NCI-H446 treated with DMSO at 0.1 percent for 48 hours (cell line): ENCODE data around the gene REPIN1.
A peak's percentile ranks its signal among the peaks of the same experiment; 100 is the strongest.

Source experiments
- DNase-seq: peaks from one replicate; lab custom pipeline; 2025; lab: John Stamatoyannopoulos, UW

REPIN1 gene

DNA sequence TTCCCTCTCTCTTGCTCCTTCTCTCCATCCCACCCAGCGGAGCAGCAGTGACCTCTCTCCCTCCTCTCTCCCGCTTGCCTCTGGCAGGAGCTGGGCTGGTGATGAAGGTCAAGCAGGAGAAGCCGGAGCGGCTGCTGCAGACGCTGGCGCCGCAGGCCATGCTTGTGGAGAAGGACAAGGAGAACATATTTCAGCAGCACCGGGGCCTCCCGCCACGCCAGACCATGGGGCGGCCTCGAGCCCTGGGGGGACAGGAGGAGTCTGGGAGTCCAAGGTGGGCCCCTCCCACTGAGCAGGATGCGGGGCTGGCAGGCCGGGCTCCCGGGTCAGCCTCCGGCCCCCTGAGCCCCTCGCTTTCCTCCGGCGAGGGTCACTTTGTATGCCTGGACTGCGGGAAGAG is 27.8 kb downstream of the REPIN1 start:
- no peak for DNase-seq

DNA sequence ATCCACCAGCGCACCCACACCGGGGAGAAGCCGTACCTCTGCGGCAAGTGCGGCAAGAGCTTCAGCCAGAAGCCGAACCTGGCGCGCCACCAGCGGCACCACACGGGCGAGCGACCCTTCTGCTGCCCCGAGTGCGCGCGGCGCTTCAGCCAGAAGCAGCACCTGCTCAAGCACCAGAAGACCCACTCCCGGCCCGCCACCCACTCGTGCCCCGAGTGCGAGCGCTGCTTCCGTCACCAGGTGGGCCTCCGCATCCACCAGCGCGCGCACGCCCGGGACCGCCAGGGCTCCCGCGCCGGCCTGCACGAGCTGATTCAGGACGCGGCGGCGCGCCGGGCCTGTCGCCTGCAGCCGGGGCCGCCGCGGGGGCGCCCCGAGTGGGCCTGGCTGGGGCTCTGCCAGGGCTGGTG is 28.2 kb downstream of the REPIN1 start:
- DNase-seq = no peak

DNA sequence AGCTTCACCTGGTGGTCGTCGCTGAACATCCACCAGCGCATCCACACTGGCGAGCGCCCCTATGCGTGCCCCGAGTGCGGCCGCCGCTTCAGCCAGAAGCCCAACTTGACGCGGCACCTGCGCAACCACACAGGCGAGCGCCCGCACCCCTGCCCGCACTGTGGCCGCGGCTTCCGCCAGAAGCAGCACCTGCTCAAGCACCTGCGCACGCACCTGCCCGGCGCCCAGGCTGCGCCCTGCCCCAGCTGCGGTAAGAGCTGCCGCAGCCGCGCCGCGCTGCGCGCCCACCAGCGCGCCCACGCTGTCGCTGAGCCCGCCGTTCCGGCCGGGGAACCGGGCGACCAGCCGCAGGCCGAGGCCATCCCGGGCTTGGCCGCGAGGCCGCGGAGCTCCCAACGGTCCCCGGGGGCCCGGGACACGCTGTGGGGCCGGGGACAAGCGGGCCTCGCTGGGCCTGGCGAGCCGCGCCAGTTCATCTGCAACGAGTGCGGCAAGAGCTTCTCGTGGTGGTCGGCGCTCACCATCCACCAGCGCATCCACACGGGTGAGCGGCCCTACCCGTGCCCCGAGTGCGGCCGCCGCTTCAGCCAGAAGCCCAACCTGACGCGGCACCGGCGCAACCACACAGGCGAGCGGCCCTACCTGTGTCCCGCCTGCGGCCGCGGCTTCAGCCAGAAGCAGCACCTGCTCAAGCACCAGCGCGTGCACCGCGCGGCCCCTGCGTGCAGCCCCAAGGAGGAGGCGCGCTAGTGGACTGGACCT is 28.9 kb downstream of the REPIN1 start:
- no peak for DNase-seq

DNA sequence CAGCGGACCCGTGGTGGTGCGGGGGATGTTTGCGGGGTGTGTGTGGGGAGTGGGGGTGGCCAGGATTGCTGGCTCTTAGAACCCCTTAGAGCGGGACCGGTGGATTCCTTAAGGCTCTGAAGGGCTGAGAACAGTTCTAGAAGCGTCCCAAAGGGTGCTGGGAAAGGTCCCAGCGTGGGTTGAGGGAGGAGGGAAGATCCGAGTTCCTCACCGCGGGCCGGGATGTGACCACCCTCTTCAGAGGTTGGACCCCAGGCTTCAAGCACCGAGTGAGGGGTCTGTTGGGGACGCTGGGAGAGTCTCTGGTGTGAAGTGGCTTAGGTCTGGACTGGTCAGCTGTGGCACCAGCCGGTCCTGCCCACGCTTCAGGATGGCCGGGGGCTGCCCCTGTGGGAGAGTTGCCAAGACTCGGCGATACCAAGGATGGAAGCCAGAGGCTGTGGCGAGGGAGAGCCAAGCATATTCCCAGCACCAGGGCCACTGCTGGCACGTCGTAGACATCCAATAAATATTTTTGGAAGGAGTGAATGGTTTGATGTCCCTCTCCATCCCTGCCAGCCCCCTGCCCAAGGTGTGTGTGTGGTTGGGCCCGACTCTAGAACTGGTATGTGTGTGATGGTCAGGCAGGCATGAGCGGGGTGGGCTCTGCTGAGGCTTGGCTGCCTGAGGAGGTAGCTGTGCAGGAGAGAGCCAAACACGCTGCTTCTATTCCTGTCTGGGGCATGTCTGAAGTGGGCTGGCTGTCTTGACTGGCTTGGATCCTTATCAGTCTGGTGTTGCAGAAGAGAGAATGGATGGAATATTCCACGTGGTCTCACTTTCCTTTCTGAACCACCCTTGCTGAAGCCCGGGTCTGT is 29.7 kb downstream of the REPIN1 start:
- DNase-seq = no peak

DNA sequence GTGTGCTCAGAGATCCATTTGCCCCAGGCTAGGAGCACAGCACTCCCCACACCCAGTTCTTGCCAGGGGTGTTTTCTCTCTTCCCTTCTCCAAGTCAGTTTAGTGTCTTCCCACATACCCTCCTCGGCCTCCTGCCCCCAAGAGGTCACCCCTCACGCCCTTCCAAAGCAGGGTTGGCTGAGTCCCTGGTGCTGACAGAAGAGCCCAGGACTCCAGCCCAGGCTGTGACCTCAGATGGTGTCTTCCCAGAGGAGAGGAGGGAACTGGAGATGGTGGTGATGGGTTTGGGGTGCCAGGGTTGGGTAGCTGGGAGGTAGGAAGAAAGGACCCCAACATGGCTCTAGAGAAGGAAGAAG is 30.3 kb downstream of the REPIN1 start:
- DNase-seq = no peak

DNA sequence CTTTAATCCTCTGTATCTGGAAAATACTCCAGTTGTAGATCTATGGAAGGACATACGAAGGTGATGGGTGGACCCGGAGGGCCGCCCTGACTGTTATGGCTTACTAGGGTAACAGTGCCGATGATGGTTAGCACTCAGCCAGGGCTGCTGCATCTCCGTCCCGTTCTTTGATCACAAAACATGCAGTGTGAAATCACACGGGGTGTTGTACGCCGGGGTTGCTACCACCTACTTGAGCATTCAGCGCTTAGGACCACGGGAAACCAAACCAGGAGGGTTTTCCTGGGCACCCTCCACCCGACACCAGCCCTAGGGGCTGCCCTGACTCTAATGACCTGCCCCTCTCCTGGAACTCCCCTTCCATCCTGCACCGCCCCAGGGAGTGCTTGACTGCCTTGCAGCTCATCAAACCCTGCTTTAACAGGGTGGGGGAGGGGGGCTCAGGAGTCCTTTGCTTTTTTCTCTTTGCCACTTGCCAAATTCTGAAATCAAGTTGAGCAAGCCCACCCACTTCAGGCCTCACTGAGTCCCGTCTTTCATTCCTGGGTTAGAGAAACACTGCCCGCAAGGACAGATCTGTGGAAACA is 30.9 kb downstream of the REPIN1 start:
- no peak for DNase-seq

DNA sequence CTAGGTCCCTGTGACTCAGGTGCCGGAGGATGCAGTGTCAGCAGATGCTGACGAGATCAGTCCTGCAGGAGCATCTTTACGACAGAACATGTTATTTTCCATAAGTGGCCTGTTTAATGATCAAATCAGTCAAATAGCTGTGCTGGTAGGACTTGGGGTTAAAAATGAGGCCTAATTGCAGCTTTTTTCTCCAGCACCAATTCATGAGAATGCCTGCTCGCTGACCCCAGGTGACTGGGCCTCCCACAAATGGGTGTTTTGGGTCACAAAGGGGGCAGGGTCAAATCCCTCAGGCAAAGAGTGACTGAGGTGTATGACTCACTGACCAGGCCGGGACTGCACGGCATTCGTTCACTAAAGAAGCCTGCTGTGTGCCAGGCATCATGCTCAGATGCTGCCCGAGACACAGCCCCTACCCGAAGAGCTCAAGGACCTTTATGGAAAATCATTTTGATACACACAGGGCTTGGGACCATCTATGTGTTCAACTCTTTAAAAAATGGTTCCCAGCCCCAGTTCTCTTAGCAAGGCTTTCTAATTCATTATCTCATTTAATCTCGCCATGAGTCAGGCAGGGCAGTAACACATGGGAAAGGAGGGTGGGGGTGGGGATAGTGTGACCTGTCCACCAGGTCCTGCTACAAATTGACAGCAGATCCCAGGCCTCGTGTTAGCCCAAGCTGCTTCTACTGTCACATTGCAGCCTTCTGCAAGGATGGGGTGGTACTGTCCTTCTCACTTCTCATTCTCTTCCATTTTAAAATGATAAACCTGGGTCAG is 31.6 kb downstream of the REPIN1 start:
- DNase-seq = no peak

DNA sequence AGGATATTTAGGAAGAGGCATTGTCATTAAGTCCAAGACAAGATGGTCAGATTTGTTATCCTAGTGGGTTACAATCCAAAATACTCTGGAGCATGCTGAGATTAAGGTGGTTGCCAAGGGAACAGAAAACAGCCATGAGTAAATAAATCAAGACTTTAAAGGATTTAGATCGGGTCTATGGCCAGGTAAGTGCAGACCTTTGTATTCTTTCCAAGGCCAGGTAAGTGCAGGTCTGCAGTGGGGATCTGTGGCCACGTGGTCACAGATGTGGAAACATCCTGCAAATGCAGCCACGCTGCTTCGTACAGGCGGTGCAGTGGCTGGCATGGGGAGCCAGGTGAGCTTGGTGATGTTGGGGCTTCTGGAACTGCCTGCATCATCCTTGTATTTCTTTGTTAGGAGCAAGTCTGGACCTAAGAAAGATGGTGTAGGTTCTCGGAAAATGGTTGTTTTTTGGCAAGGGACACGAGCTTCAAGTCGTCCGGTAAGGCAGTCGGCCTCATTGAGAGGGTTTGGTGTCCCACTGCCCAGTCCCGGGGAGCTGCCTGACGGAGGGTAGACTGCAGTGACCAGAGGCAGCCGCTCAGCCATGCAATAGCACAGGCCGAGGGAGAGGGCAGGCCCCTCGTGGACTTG is 32.3 kb downstream of the REPIN1 start:
- DNase-seq = no peak

DNA sequence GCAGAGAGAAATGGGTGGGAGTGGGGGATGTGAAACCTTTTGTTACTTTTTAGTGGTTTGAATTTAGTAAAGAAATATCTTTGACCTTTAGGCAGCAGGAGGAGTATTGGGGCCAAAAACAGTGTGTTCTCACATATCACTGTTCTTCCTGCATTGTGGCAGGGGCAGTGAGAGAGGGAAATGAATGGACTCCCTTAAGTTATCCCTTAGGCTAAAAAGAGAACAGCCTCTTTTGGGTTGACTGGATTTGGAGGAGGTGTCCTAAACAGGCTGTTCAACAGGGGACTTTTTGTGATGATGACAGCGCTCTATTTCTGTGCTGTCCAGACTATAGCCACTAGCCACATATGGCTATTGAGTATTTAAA is 32.8 kb downstream of the REPIN1 start:
- no peak for DNase-seq

DNA sequence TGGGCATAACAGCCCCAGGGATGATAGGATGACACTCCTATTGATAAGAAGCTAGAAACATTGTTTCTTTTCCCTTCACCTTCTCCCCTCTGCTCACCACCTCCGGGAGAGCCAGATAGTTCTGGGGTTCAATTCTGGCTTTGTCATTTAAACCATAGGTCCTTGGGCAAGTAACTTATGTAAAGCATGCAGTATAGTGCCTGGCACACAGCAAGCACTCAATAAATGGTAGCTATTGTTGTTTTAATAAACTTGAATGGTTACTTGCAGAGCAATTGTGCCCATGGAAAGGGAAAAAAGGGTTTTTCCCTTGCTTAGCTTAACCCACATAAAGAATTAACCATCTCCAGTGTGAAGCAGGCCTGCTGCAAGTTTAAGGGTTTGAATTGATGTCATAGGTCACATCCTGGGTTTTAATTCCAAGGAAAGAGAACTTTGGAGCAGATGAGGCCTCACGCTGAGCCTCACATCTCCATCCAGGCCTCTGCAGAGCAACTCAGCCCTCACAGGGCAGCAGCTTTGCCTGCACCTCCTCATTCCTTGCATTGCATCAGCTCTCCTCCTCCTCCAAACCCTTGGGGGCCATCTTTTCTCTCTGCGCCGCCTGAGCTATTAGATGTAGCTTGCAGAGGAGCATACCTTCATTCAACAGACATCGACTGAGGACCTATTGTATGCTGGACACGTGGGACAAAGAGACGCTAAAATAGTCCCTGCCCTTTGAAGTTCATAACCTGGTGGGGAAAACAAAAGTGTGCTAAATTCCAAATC is 33.4 kb downstream of the REPIN1 start:
- no peak for DNase-seq

DNA sequence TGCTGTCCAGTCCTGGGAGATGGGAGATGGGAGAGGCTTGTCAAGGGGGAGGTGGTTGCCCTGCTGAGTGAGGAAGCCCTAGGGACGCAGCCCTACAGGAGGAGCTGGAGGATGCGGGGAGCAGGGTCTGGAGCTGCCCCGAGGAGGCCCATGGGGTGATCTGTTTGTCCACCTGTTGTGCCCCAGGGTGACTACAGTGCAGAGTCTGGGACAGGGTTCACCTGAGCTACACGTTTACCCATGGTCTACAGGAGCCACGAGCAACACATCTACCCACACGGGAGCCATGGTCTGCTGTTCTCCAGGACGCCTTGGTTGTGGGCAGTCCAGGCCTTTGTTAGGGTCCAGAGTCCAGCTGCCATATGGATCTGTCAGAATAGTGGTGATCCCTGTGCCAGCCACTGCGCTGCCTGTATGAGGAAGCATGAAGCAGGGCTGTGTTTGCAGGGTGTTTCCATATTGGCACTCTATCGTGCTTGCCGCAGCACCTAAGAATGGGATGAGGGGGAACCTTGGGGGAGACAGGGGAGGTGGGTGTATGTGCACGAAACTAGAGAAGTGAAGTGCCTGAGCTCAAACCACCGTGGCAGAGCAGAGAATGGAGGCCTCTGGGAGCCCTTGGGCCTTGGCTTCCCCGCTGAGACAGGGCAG is 34.2 kb downstream of the REPIN1 start:
- DNase-seq = no peak

DNA sequence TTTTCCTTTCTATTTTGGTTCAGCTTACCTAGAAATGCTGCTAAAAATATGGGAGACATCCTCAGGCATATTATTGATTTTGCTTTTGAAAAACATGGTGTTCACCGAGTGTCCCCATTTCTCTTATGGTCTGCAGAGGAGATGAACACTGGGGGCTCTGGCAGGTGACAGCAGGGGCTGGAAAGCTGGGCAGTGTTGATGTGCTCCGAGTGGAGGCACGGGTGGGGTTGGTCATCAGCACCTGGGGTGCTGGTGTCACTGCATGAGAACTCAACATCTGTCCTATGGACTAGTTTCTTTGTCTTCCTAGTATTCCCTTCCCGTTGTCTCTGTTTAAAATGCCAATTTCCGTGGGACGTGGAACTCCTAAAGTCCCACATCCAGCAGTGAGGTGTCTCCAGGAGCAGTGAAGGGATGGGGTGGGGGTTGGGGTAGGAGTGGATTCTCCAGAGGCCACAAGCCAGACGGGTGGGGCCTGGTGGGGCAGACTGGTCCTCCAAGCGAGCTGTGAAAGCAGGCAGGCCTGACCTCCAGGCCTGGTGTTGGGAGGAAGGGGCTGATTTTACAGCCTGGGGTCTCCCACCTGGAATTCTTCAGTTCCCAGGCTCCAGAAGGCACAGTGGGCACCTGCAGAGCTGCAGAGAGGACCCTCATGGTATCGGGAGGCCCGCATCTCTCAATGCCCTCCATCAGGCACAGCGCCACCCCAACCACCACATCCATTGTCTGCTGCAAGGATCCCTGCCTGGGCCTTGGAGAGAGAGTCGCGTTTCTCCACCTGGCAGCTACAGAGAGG is 35.0 kb downstream of the REPIN1 start:
- DNase-seq = no peak

DNA sequence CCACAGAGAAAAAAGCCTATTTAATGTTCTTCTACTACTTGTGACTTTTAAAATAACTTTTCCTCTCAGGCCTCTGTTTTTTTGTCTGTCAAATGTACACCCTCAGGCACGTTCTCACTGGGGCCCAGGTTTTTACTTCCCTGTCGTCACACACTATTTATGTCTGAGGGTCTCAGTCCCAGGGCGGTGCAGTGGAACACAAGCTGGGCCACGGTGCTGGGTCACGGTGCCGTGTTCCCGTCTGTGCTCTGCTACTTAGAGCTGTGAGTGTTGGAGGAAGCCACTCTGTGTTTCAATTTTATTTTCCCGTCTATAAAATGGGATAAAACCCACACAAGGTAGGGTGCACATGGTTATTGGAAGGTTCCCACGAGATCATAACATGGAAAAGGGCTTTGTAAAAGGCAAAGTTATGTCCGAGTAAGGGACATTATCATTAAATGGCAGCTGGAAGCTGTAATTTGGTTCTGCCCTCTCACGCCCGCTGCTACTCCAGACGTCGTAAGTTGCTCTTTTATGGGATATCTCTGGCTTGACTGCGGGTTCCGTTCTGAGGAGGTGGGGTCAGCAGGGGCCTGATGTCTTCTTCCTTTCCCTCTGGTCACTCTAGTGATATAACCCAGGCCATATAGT is 35.7 kb downstream of the REPIN1 start:
- no peak for DNase-seq

DNA sequence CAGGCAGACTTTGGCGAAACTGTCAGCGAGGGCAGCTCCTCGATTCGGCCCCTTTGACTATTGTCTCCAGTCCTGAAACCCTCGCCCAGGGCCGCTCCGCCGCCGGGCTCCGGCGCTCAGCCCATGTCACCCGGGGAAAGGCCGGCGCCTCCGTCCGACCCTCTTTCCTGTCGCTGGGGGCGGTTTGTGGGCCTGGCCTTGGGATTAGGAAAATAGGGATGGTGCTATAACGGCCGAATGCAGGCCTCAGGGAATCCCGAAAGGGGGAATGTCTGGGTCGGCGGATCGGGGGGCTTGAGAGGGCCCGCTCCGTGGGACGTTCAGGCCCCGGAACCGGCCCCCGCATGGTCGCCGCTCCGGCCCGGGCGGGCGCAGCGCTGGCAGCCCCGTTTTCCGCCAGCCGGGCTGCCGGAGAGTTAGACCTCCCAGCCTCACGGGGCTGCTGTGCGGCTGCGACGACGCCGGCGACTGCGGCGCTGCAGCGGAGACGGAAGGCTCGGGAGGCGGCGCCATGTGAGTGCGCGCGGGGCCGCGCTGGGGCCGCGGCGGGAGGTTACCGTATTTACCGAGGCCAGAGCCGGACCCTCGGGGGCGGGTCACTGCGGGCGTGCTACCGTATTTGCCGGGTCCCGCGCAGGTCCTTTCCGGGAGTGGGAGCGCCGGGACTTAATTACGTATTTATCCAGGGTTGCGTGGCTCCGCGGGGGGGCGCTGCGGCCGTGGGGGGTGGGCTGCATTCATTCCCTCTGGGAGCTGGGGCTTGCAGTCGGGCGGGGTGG is 36.4 kb downstream of the REPIN1 start:
- DNase-seq = peak; percentile 59

DNA sequence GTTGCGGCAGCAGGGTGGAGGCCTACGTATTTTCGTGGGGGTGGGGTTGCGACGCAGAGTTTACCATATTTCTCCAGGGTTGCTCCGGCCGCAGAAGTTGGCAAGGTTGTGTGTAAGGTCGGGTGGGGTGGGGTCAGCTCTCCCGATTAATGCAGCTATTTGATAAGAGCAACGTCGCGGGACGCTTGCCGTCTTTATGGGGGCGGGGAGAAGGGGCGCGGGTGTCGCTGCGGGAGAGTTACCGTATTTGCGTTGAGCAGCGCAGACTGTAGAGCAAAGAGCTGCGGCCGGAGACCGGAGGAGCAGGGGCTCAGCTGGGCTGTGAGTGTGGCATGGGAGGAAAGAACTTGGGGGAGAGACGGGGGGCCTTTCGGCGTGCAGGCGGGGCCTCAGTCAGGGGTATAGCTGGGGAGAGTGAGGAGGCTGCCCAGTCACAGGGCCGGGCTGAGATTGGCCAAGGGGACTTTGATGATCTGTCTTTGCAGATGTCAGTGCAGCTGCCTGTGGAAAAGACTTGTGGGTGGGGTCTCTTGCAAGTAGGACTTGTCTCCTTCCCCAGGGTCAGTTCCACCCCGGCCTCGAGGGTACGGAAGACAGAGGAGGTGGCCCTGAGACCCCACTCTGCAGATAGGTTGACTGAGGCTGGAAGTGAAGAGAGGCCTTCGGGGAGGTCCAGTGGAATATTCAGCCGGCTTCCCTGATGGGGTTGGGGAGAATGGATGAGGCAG is 37.1 kb downstream of the REPIN1 start:
- DNase-seq = no peak

DNA sequence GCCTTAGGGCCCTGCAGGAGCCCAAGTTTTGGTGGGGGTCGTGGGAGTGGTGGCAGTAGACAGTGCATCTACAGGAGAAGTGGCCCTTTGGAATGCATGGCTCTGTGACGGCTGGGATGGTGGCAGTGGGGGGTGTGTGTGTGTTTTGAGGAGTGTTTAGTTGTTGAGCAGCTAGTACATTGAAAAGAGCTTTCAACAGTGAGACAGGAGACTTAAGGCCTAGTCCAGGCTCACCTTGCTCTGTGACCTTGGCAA is 37.6 kb downstream of the REPIN1 start:
- no peak for DNase-seq

DNA sequence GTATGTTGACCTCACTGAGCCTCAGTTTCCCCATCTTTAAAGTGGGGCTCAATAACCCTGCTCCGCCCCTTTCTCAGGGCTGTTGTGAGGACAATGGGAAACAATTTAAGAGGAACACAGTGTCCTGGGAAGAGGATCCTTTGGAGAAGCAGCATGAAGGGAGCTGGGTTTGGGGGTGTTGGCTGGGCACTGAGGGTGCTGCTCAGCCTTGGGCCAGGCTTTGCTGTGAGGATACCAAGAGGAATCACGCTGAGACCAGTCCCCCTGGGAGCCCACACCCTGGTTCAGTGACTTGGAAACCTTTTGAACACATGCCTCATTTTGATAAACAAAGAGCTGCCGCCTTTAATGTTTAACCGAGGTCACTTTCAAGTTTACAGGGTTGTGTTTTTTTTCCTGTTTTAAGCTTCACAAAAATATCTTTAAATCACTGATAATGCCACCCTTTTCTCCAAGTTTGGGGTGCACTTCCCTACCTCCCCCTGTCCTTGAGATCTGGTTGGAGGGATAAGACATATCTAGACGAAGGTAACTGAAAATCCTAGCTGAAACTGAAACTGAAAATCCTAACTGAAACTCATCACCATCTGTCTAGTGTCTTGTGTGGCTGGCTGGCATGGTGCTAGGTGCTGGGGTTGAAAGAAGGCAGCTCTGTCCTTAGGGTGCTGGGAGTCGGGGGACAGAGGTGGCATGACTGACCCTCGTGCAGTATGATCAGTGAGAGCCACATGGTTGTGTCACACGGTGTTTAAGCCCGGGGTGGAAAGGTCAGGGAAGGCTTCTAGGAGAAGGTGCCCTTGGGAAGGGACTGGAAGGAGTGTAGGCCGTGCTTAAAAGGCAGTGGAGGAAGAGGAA is 38.2 kb downstream of the REPIN1 start:
- DNase-seq = no peak
